GM18907 (cell line): ENCODE results near the gene SLC9C2.
"Not testable (repeated sequence)": the region's sequence is repeated elsewhere in the genome, so short reads cannot be mapped to it uniquely, and the experiment has no call there.

Experiments used
- ATAC-seq: cut with Tn5 transposase; IDR thresholded peaks from one replicate; pipeline ENCODE4 v1.9.1; 2021; ENCODE audit warnings: mild to moderate bottlenecking, moderate library complexity; ENCODE audit not compliant: unreplicated experiment

Gene SLC9C2

GRCh38 chr1:173590557-173590956, 12.3 kb downstream of the SLC9C2 start:
- no peak for ATAC-seq

GRCh38 chr1:173581383-173582079, 21.3 kb downstream of the SLC9C2 start:
- no peak for ATAC-seq

GRCh38 chr1:173580658-173581057, 22.2 kb downstream of the SLC9C2 start:
- no peak for ATAC-seq

GRCh38 chr1:173580071-173580470, 22.8 kb downstream of the SLC9C2 start:
- ATAC-seq = no peak

GRCh38 chr1:173573596-173573995, 29.3 kb downstream of the SLC9C2 start:
- no peak for ATAC-seq

GRCh38 chr1:173572201-173572873, 30.5 kb downstream of the SLC9C2 start:
- no peak for ATAC-seq

GRCh38 chr1:173570370-173571007, 32.4 kb downstream of the SLC9C2 start:
- ATAC-seq = no peak

GRCh38 chr1:173568483-173568882, 34.4 kb downstream of the SLC9C2 start:
- ATAC-seq = no peak

GRCh38 chr1:173563846-173564245, 39.0 kb downstream of the SLC9C2 start:
- not testable (repeated sequence) for ATAC-seq

- no peak for ATAC-seq
These were observed 40.1 kb downstream of the SLC9C2 start for GRCh38 chr1:173562813-173563212.

- no peak for ATAC-seq
These were observed 41.6 kb downstream of the SLC9C2 start for GRCh38 chr1:173561263-173561662.

GRCh38 chr1:173560285-173560880, 42.5 kb downstream of the SLC9C2 start:
- ATAC-seq = no peak

- no peak for ATAC-seq
These were observed 47.1 kb downstream of the SLC9C2 start for GRCh38 chr1:173555651-173556305.

- ATAC-seq = no peak
These were observed 48.2 kb downstream of the SLC9C2 start for GRCh38 chr1:173554541-173555250.

- no peak for ATAC-seq
These were observed 48.8 kb downstream of the SLC9C2 start for GRCh38 chr1:173554089-173554488.

GRCh38 chr1:173553312-173553711, 49.6 kb downstream of the SLC9C2 start:
- ATAC-seq = no peak

- ATAC-seq = no peak
These were observed 51.2 kb downstream of the SLC9C2 start for GRCh38 chr1:173551699-173552098.

- ATAC-seq = no peak
These were observed 53.1 kb downstream of the SLC9C2 start for GRCh38 chr1:173549813-173550212.

- no peak for ATAC-seq
These were observed 57.2 kb downstream of the SLC9C2 start for GRCh38 chr1:173545688-173546087.

GRCh38 chr1:173536223-173536622, 66.6 kb downstream of the SLC9C2 start:
- ATAC-seq = no peak

GRCh38 chr1:173532237-173532636, 70.6 kb downstream of the SLC9C2 start:
- ATAC-seq = no peak
